Caco-2 (cell line): ENCODE data around the gene SLC19A1. TPM values are rescaled to one million over a fixed set of nuclear protein-coding genes. Genes with fewer than 3 reads are reported as not detected.

Source experiments
- BruUV-seq: library from RNA; stranded (reverse); fragments of 400-500 nt; replicated peaks from 2 replicates; lab custom pipeline; 2021; lab: Mats Ljungman, UMichigan
- CTCF ChIA-PET: fragments of 300-600 bp; sonication (Branson Sonifier 250); formaldehyde crosslinking; loops from one replicate; lab custom pipeline; 2022; ENCODE audit warnings: antibody characterized with exemption; lab: Charles Lee
- POLR2A ChIA-PET: fragments of 300-600 bp; sonication (Branson Sonifier 250); formaldehyde crosslinking; loops from one replicate; lab custom pipeline; 2022; ENCODE audit warnings: antibody characterized with exemption; lab: Charles Lee
- DNase-seq, 2 experiments: peaks; one replicate each; pipeline versions ENCODE4 v3.0.0 to v3.0.0-alpha.2; 2020 to 2022
- H3K27me3 ChIP-seq: replicated peaks from 2 replicates; pipeline ENCODE4 v1.6.0; 2011; ENCODE audit warnings: low read length; ENCODE audit not compliant: control insufficient read depth, insufficient read depth
- H3K36me3 ChIP-seq: 2 replicates; pipeline ENCODE4 v1.5.1; 2011; ENCODE audit warnings: low read length; ENCODE audit not compliant: control insufficient read depth, insufficient read depth
- H3K4me1 ChIP-seq: fragments of 250-450 bp; sonication (Bioruptor Pico); 2 replicates; pipeline ENCODE4 v1.5.1; 2020; ENCODE audit warnings: mild to moderate bottlenecking
- H3K4me3 ChIP-seq: 2 replicates; pipeline ENCODE4 v1.5.1; 2011; ENCODE audit warnings: low read depth, mild to moderate bottlenecking, control low read depth, low read length
- H3K9me3 ChIP-seq: fragments of 250-450 bp; sonication (Bioruptor Pico); 2 replicates; pipeline ENCODE4 v1.5.1; 2020; ENCODE audit warnings: mild to moderate bottlenecking, moderate library complexity
- H3K27ac Mint-ChIP-seq: one replicate; pipeline ENCODE4 v1.8.0; 2022; ENCODE audit warnings: mixed read lengths; ENCODE audit not compliant: unreplicated experiment
- H3K27me3 Mint-ChIP-seq: one replicate; pipeline ENCODE4 v1.8.0; 2022; ENCODE audit warnings: mixed read lengths; ENCODE audit not compliant: insufficient read depth, unreplicated experiment
- H3K36me3 Mint-ChIP-seq: one replicate; pipeline ENCODE4 v1.8.0; 2022; ENCODE audit warnings: mild to moderate bottlenecking, mixed read lengths; ENCODE audit not compliant: insufficient read depth, unreplicated experiment
- H3K4me1 Mint-ChIP-seq: one replicate; pipeline ENCODE4 v1.8.0; 2022; ENCODE audit warnings: low read depth, mixed read lengths; ENCODE audit not compliant: unreplicated experiment
- H3K4me3 Mint-ChIP-seq: one replicate; pipeline ENCODE4 v1.8.0; 2022; ENCODE audit warnings: mild to moderate bottlenecking, moderate library complexity, mixed read lengths; ENCODE audit not compliant: unreplicated experiment
- H3K9me3 Mint-ChIP-seq: one replicate; pipeline ENCODE4 v1.8.0; 2022; ENCODE audit warnings: mixed read lengths; ENCODE audit not compliant: unreplicated experiment
- intact Hi-C: fragments of 100-400 bp; cut with micrococcal nuclease; formaldehyde crosslinking; loops from one replicate; pipeline ENCODE4 v1.10.0; 2022; ENCODE audit not compliant: unreplicated experiment
- total RNA-seq: library from RNA; stranded (reverse); gene quantifications from 2 replicates; pipeline ENCODE4 v1.2.3, GENCODE V29; 2022
- TF ChIP-seq, protein P1 (sequence below), 2 experiments: fragments of 200-600 bp in 1 of 2; IDR thresholded peaks; 1 replicate in 1 of 2; 2 replicates in 1 of 2; pipeline versions ENCODE4 v1.5.1 to v1.8.0; 2011 to 2022; ENCODE audit warnings: antibody characterized with exemption in 1 of 2, control low read depth in 1 of 2, inconsistent platforms in 1 of 2, low read depth in 1 of 2, low read length in 1 of 2, mild to moderate bottlenecking in 1 of 2, moderate library complexity in 1 of 2; ENCODE audit not compliant: insufficient read depth in 1 of 2, severe bottlenecking in 1 of 2, unreplicated experiment in 1 of 2

SLC19A1 gene
- total RNA-seq, 1 experiment from 2014 or later = 45.4 TPM

DNA sequence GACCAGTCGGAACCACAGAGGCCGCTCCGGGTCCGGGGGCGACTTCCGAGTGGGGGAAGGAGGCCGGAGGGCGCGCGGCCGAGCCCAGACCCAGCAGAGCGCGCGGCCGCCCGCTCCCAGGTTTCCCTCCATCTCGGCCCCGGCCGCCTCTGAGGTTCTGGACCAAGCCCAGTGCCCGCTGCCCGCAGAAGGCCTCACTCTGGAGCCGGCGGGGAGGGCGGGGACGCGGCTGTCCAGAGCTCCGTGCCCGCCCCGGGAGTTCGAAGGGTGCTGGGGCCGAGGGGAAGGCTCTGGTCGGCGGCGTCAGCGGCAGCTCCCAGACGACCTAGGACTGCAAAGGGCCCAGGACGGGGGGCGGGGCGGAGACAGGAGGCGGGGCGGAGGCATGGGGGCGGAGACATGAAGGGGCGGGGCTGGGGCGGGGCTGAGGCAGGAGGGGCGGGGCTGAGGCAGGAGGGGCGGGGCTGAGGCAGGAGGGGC lies 48.0 kb upstream of the SLC19A1 start:
- H3K36me3 ChIP-seq = no peaks in the 10 kb centered on the region
- Mint-ChIP-seq H3K27ac (no peak overlapping the region), H3K36me3 (no peaks in the 10 kb centered on the region), H3K4me3 (no peak overlapping the region), H3K9me3 (peaks cover 36% of the 10 kb centered on the region), H3K27me3 (peaks cover 11% of the 10 kb centered on the region), H3K4me1 (no peaks in the 10 kb centered on the region)
- H3K27me3 ChIP-seq = no peaks in the 10 kb centered on the region
- H3K9me3 ChIP-seq = peaks cover 18% of the 10 kb centered on the region; the same call in 1 of the 2 replicates
- H3K4me1 ChIP-seq = no peaks in the 10 kb centered on the region
- ChIA-PET POLR2A (no interaction called here), CTCF (no interaction called here)
- H3K4me3 ChIP-seq = no peak overlapping the region
- intact Hi-C loops = no loop called here
- BruUV-seq = no TSS peak
- TF ChIP-seq, protein P1, sequence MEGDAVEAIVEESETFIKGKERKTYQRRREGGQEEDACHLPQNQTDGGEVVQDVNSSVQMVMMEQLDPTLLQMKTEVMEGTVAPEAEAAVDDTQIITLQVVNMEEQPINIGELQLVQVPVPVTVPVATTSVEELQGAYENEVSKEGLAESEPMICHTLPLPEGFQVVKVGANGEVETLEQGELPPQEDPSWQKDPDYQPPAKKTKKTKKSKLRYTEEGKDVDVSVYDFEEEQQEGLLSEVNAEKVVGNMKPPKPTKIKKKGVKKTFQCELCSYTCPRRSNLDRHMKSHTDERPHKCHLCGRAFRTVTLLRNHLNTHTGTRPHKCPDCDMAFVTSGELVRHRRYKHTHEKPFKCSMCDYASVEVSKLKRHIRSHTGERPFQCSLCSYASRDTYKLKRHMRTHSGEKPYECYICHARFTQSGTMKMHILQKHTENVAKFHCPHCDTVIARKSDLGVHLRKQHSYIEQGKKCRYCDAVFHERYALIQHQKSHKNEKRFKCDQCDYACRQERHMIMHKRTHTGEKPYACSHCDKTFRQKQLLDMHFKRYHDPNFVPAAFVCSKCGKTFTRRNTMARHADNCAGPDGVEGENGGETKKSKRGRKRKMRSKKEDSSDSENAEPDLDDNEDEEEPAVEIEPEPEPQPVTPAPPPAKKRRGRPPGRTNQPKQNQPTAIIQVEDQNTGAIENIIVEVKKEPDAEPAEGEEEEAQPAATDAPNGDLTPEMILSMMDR (IDR thresholded peaks at IDR 0.05; ENCODE audit: insufficient read depth in 1 of 2, low read depth in 1 of 2, low read length in 1 of 2, severe bottlenecking in 1 of 2, unreplicated experiment in 1 of 2) = no peak
- DNase-seq = peak in 1 of 2 experiments; percentile 29

DNA sequence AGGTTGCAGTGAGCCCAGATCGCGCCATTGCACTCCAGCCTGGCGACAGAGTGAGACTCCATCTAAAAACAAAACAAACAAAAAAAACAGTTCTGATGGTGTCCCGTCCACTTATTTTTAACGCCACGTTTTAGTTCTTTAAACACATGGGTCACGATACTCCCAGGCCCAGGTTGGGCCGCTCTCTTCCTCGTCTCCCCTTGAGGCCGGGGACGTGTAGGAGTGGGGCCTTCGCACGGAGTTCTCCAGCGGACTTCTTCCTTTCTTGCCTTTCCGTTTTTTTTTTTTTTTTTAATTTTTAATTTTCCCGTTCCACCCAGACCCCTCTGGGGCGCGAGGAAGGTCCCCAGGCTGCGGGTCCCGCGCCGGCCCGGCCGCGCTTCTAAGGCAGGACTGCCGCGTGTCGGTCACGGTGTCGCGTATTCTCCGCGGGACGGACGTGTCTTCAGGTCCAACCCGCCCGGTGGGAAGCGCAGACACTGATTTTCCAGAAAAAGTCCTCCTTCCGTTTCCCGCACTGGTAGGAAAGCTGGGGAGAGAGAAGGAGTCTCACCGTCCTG lies 47.5 kb upstream of the SLC19A1 start:
- Mint-ChIP-seq H3K27ac (no peak overlapping the region), H3K4me1 (no peaks in the 10 kb centered on the region), H3K4me3 (no peak overlapping the region), H3K9me3 (peaks cover 36% of the 10 kb centered on the region), H3K36me3 (no peaks in the 10 kb centered on the region), H3K27me3 (peaks cover 8% of the 10 kb centered on the region)
- Histone ChIP-seq H3K4me3 (no peak overlapping the region), H3K36me3 (no peaks in the 10 kb centered on the region), H3K27me3 (no peaks in the 10 kb centered on the region), H3K9me3 (peaks cover 18% of the 10 kb centered on the region; the same call in 1 of the 2 replicates), H3K4me1 (no peaks in the 10 kb centered on the region)
- BruUV-seq = no TSS peak
- intact Hi-C loops = no loop called here
- POLR2A ChIA-PET = no interaction called here
- TF ChIP-seq, protein P1 (IDR thresholded peaks at IDR 0.05; ENCODE audit: insufficient read depth in 1 of 2, low read depth in 1 of 2, low read length in 1 of 2, severe bottlenecking in 1 of 2, unreplicated experiment in 1 of 2) = no peak
- CTCF ChIA-PET = no interaction called here
- DNase-seq = peak in 1 of 2 experiments; percentile 7

DNA sequence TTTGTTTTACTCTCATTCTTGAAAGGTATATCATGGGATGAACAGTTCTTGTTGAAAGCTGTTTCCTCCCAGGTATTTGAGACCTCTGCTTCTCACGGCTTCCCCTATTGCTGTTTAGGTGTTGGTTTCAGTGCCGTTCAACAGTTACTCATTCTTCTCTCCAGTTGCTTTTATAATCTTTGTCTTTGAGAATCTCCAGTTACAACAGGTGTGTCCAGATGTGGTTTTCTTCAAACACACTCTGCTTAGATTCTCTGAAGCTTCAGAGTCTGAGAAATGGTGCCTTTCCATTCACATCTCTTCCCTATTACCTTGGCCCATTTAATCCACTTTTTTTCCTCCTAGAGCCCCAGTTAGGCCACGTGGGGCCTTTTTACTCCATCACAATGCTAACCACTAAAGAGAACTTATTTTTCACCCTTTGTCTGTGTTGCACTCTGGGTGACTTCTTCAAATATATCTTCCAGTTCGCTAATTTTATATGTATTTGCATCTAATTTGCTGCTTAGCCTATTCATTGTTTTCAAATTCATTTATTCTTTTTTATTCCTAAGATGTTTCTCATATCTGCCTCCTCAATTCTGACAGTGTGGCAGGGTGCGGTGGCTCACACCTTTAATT lies 46.7 kb upstream of the SLC19A1 start:
- no peaks in the 10 kb centered on the region for H3K36me3 Mint-ChIP-seq
- Histone ChIP-seq H3K9me3 (peaks cover 18% of the 10 kb centered on the region; the same call in 1 of the 2 replicates), H3K27me3 (no peaks in the 10 kb centered on the region), H3K4me3 (no peak overlapping the region), H3K36me3 (no peaks in the 10 kb centered on the region), H3K4me1 (no peaks in the 10 kb centered on the region)
- no peak overlapping the region for H3K27ac Mint-ChIP-seq
- CTCF ChIA-PET = no interaction called here
- BruUV-seq = no TSS peak
- DNase-seq = peak in 1 of 2 experiments; percentile 7
- POLR2A ChIA-PET = no interaction called here
- no peak overlapping the region for H3K4me3 Mint-ChIP-seq
- intact Hi-C loops = no loop called here
- H3K27me3 Mint-ChIP-seq = peaks cover 6% of the 10 kb centered on the region
- peaks cover 36% of the 10 kb centered on the region for H3K9me3 Mint-ChIP-seq
- no peaks in the 10 kb centered on the region for H3K4me1 Mint-ChIP-seq
- TF ChIP-seq, protein P1 (IDR thresholded peaks at IDR 0.05; ENCODE audit: insufficient read depth in 1 of 2, low read depth in 1 of 2, low read length in 1 of 2, severe bottlenecking in 1 of 2, unreplicated experiment in 1 of 2) = no peak
